Fibroblast of skin of abdomen (primary cell): ENCODE results near the gene LDHAL6B. TPM values are rescaled to one million over a fixed set of nuclear protein-coding genes. Genes with fewer than 3 reads are reported as not detected.
"Not testable (repeated sequence)": the region's sequence is repeated elsewhere in the genome, so short reads cannot be mapped to it uniquely, and the experiment has no call there.

Experiments used
- DNase-seq: peaks from one replicate; pipeline ENCODE4 v3.0.0-alpha.2; 2013
- polyA plus RNA-seq, 2 experiments: library from polyadenylated mRNA; unstranded; fragments of 120-200 nt; gene quantifications; one replicate each; pipeline ENCODE4 v1.2.1, GENCODE V29; 2013; ENCODE audit not compliant: insufficient read length in 2 of 2

The LDHAL6B gene
- polyA plus RNA-seq (2013, experiment 1 of 2; ENCODE audit: insufficient read length), result 0.08 TPM
- polyA plus RNA-seq (2013, experiment 2 of 2; ENCODE audit: insufficient read length), result not detected

- DNase-seq, result no peak
Measured at GRCh38 chr15:59206623-59207183, at the start of gene LDHAL6B. Gene LDHAL6B (plus strand): TSS chr15:59206843. CDS start chr15:59206941, 98 bp downstream.

DNA sequence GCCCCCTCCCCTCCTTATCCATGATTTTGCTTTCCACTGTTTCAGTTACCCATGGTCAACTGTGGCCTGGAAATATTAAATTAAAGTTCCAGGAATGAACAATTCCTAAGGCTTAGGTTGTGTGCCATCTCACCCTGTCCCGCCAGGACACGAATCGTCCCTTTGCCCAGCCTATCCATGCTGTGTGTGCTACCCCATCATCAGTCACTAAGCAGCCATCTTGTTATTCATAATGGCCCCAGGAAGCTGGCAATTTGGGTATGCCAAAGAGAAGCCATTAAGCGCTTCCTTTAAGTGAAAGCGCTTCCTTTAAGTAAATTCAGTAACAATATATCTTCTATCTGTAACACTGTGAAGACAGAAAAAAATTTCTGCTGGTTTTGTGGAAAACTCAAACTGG lies 49.2 kb upstream of the LDHAL6B start:
- no peak for DNase-seq

- peak; percentile 43 for DNase-seq
Measured at GRCh38 chr15:59157840-59158700, 48.6 kb upstream of the LDHAL6B start.

DNA sequence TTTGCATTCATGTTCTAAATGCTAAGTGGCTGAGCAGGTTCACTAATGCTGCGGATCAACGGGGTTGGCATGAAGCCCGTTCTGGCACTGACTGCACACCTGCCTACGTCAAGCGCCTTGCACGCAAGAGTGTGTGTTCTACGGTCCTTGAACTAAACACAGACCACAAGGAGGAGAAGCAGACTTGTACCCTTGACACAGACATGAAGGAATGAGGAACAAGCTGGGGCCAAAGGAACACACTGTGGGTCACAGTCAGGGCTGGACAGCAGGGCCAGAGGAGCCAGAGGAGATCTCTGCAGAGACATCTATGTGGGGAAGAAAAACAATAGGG lies 48.0 kb upstream of the LDHAL6B start:
- DNase-seq, result no peak

DNA sequence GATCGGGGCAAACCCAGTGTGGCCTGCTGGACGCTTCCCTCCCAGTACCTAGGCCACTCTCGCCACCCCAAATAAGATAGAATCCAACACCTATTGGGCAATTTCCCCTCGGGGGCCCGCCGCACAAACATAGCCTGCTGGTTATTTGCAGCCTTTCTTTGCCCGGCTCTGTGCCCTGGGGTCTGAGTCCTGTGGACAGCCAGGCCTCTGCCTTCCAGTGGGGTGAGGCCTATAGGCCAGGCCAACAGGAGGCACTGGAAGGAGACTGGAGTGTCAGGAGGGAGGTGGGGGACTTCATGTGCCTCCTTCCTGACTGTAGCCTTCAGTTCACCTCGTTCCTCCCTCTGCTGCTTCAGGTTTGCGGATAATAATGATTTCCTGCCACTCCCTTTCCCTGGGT lies 47.4 kb upstream of the LDHAL6B start:
- DNase-seq, result no peak

DNA sequence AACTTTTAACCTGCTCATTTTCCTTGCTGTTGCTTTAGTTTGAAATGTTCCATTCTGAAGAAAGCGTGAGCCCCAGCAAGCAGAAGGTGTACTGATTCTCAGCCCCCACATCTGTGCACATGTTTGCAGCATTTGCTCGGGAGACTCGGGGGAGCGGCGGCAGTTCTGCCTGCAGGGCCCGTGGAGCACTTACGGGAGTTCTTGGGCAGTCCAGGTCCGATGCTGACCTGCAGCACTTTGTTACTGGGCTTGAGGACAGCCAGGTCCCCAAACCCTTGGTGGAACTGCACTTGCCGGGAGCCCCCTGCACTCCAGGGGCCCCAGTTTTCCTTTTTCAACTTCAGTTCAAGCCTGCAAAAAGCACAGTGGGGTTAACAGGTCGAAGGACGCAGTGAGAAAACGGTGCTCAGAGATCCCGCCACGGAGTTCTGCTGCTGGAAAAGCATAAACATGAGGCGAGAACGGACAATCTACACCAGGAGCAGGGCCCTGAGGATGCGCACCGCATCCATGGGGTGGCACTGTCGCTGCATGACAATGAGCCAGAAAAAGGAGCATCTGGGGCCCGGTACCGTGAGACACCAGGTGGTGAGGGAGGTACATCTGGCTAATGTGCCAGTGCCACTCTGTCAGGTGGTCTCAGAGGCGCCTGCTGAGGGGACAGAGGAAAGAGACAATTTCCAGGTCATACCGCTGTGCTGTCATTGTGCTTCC lies 45.6 kb upstream of the LDHAL6B start:
- no peak for DNase-seq

DNA sequence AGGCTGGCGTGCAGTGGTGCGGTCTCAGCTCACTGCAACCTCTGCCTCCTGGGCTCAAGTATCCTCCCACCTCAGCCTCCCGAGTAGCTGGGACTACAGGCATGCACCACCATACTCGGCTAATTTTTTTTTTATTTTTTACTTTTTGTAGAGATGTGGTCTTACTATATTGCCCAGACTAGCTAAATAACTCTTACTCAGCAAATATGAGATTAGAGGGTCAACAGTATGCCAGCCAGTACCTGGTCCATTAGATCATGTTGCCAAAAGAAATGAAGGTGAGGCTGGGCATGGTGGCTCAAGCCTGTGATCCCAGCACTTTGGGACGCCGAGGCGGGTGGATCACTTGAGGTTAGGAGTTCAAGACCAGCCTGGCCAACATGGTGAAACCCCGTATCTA lies 44.6 kb upstream of the LDHAL6B start:
- not testable (repeated sequence) for DNase-seq

GRCh38 chr15:59165726-59166125 lies 40.9 kb upstream of the LDHAL6B start:
- DNase-seq, result no peak

DNA sequence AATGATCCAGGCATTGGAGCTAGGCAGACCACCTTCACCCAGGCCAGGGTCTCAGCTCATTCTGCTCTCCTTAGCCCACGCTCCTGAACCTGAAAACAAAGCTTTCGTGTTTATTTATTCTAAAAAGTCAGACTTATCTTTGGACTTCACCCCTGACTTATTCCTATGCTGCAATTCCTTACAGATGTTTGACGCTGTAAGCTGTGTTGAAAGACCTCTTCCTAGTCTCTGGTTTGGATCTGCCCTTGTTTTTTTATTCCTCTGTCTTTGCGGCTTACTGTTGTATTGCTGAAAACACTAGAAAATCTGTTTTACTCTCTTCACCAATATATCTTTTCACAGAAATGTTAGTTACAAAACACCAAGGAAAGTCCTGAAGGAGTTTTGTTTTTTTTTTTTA lies 40.5 kb upstream of the LDHAL6B start:
- DNase-seq, result no peak

GRCh38 chr15:59166601-59167265 lies 39.9 kb upstream of the LDHAL6B start:
- no peak for DNase-seq

GRCh38 chr15:59168536-59168935 lies 38.1 kb upstream of the LDHAL6B start:
- no peak for DNase-seq

GRCh38 chr15:59169251-59169708 lies 37.4 kb upstream of the LDHAL6B start:
- DNase-seq, result peak; percentile 79

- DNase-seq, result peak; percentile 96
Measured at GRCh38 chr15:59170295-59171066, 36.2 kb upstream of the LDHAL6B start.

- no peak for DNase-seq
Measured at GRCh38 chr15:59171067-59171397, 35.6 kb upstream of the LDHAL6B start.

- DNase-seq, result no peak
Measured at GRCh38 chr15:59172289-59172901, 34.2 kb upstream of the LDHAL6B start.

GRCh38 chr15:59173194-59173593 lies 33.4 kb upstream of the LDHAL6B start:
- no peak for DNase-seq

DNA sequence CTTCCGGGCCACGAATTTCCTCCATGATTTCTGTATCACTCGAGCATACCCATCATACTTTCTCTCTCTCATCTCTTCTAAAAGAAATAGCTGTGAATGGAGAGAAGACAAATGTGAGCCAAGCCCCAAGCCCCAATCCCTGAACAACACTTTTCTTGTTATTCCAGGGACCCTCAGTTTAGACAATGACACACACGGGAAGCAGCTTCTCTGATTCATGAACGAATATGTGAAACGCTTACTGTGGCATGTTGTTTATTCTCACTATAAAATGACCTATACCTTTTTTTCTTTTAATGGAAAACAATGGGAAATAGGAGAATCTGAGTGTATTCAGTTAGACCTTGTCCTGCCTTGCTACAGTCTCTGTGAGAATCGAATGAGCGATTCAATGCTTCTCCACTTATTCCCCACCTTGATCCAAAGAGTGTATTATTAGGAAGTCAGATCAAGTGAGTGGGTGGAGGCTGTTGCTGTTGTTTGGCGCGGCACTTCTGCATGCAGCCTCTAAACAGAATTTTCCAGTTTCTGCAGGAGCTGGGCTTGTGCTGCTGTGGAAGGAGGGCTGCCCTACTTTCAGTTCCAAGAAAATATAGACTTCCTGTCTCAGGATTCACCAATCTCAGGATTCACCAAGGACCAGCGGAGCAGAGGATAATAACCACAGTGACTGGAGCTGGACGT lies 32.4 kb upstream of the LDHAL6B start:
- no peak for DNase-seq

DNA sequence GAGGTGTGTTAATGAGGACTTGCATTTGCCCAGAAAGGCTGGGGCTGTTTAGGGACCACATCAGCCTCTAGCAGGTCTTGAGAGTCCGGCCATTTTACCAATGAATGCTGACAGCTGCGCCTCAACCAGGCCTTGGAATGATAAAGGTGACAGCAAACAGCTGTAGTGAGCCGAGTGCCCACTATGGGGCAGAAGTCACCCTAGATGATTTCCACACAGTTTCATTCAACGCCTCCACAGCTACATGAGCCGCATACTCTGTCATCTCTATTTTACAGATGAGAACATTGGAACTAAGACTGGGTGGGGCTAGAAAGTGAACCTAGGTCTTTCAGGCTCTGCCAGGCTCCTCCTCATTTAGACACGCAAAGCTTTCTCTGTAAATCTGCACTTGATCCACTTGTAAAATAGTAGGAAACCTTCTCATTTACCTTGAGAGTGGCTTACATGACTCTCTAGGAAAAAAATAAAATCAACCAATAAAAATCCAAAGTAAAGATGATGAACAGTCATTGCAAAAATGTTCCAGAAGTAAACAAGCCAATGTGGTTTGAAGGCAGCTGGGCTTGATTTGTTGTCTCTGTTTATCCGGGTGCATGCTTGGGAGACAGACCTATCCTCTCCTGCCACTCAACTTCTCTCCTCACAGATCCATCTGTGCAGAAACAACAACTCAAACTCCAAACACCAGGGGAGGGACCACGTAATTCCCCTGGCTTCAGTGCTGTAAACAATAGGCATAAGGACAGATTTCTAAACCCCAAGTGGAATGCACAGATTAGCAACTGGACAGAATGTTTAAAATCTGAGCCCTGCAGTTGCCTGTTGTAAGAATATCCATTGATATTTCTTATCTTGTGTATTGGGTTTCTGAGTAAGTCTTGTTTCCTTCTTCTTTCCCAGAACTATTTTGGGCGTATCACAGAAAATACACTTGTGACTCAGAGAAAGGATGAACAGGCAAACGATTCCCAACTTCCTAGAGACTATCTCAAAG lies 31.5 kb upstream of the LDHAL6B start:
- peak; percentile 65 for DNase-seq

DNA sequence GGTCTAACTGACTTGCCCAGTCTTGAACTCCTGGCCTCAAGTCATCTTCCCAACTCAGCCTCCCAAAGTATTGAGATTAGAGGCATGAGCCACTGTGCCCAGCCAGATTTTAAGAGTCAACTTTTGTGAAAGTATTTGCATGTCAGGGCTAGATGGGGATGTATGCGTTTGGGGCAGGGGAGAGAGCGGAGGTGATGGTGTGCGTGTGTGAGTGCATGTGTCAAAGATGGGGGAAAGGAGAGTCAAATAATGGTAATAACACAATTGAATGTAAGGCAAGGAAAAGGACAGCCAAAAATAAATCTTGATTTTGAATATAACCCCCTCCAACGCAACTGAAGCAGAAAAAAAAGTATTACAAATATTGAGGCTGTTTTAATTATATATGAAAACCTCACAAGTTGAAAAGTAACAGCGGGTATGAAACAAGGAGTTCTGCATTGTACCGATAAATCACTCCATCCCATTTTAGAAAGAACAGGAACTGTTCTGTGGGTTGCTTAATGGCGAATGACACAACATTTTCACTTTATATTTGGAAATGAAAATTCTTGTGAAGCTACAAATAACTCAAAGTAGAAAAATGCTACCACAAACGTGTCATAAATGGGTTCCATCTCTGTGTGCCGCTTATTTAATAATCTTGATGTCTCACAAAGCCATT lies 29.9 kb upstream of the LDHAL6B start:
- peak; percentile 43 for DNase-seq
